ENCODE results near the gene PXDN.
A peak's percentile ranks its signal among the peaks of the same experiment; 100 is the strongest.
"Not testable (repeated sequence)": the region's sequence is repeated elsewhere in the genome, so short reads cannot be mapped to it uniquely, and the experiment has no call there.

Gene PXDN

GRCh38 chr2:1758774-1759610 lies 14.7 kb upstream of the PXDN start:
- DNase-seq (ENCODE audit: low read depth, low spot score): no peak
- in situ Hi-C loops (cut with HindIII; ENCODE audit: low sequenced_read_pairs): no loop called here
- H3K4me3 ChIP-seq (ENCODE audit: low read depth, low read length): no peak overlapping the region
- no peak for TF ChIP-seq CTCF (IDR thresholded peaks at IDR 0.05; ENCODE audit: low read depth, low read length)

GRCh38 chr2:1758171-1758570 lies 13.9 kb upstream of the PXDN start:
- DNase-seq (ENCODE audit: low read depth, low spot score): no peak
- in situ Hi-C loops (cut with HindIII; ENCODE audit: low sequenced_read_pairs): no loop called here
- H3K4me3 ChIP-seq (ENCODE audit: low read depth, low read length): no peak overlapping the region
- no peak for TF ChIP-seq CTCF (IDR thresholded peaks at IDR 0.05; ENCODE audit: low read depth, low read length)

GRCh38 chr2:1757567-1757966 lies 13.3 kb upstream of the PXDN start:
- H3K4me3 ChIP-seq (ENCODE audit: low read depth, low read length): no peak overlapping the region
- in situ Hi-C loops (cut with HindIII; ENCODE audit: low sequenced_read_pairs): no loop called here
- no peak for TF ChIP-seq CTCF (IDR thresholded peaks at IDR 0.05; ENCODE audit: low read depth, low read length)
- no peak for DNase-seq (ENCODE audit: low read depth, low spot score)

GRCh38 chr2:1757146-1757545 lies 12.8 kb upstream of the PXDN start:
- DNase-seq (ENCODE audit: low read depth, low spot score); in situ Hi-C loops (cut with HindIII; ENCODE audit: low sequenced_read_pairs); H3K4me3 ChIP-seq (ENCODE audit: low read depth, low read length): not testable (repeated sequence)

- no peak for TF ChIP-seq CTCF (IDR thresholded peaks at IDR 0.05; ENCODE audit: low read depth, low read length)
- H3K4me3 ChIP-seq (ENCODE audit: low read depth, low read length): no peak overlapping the region
- in situ Hi-C loops (cut with HindIII; ENCODE audit: low sequenced_read_pairs): no loop called here
- DNase-seq (ENCODE audit: low read depth, low spot score): no peak
Observed at GRCh38 chr2:1756456-1756855, 12.1 kb upstream of the PXDN start.

GRCh38 chr2:1755436-1756191 lies 11.3 kb upstream of the PXDN start:
- TF ChIP-seq CTCF (IDR thresholded peaks at IDR 0.05; ENCODE audit: low read depth, low read length): no peak
- H3K4me3 ChIP-seq (ENCODE audit: low read depth, low read length): no peak overlapping the region
- peak; percentile 91 for DNase-seq (ENCODE audit: low read depth, low spot score)
- in situ Hi-C loops (cut with HindIII; ENCODE audit: low sequenced_read_pairs): no loop called here
